GM12892 (cell line): ENCODE data around the gene UNKL.

Experiments
- POLR2A ChIP-seq: IDR thresholded peaks from 2 replicates; pipeline ENCODE4 v1.6.1; 2011; ENCODE audit warnings: low read depth, low read length, control low read depth
- POLR2AphosphoS5 ChIP-seq: IDR thresholded peaks from 2 replicates; pipeline ENCODE4 v1.6.1; 2011; ENCODE audit warnings: low read depth, low read length, control low read depth
- TAF1 ChIP-seq: IDR thresholded peaks from 2 replicates; pipeline ENCODE4 v1.6.1; 2011; ENCODE audit warnings: low read depth, mild to moderate bottlenecking, control low read depth, low read length, borderline replicate concordance

GRCh38 chr16:1398826-1399581 lies 15.5 kb downstream of the UNKL start:
- TF ChIP-seq POLR2AphosphoS5 (no peak), POLR2A (no peak), TAF1 (no peak)
